B cell (primary cell): ENCODE measurements around the gene ATP6V0A1. TPM values are rescaled to one million over a fixed set of nuclear protein-coding genes. Genes with fewer than 3 reads are reported as not detected.

ENCODE experiments used
- ATAC-seq: fragments of 200-7000 bp; cut with Tn5 transposase; one replicate; pipeline ENCODE4 v1.10.0; 2021; ENCODE audit warnings: low read depth, mild to moderate bottlenecking, moderate number of reproducible peaks, moderate library complexity
- CTCF ChIA-PET: fragments of 350-600 bp; sonication (Branson Sonifier 250); formaldehyde crosslinking; loops from one replicate; lab custom pipeline; 2021; ENCODE audit warnings: antibody characterized with exemption, inconsistent platforms; lab: Charles Lee
- POLR2A ChIA-PET: fragments of 350-600 bp; sonication (Branson Sonifier 250); formaldehyde crosslinking; loops from one replicate; lab custom pipeline; 2021; ENCODE audit warnings: antibody characterized with exemption; lab: Charles Lee
- DNase-seq: peaks from one replicate; pipeline ENCODE4 v3.0.0; 2013
- H2AFZ ChIP-seq: 2 replicates; pipeline ENCODE4 v1.6.1; 2012; ENCODE audit warnings: mild to moderate bottlenecking, low read depth, low read length; ENCODE audit not compliant: insufficient read depth, poor library complexity, severe bottlenecking
- H3K27ac ChIP-seq, 2 donors: 1 replicate in 1 of 2; 2 replicates in 1 of 2; pipeline ENCODE4 v1.5.1; 2012 to 2013; ENCODE audit warnings: low read length in 2 of 2, mild to moderate bottlenecking in 2 of 2, moderate library complexity in 1 of 2
- H3K27me3 ChIP-seq, 4 experiments: fragments of 200-600 bp in 1 of 4; sonication (generic) in 1 of 4; replicated peaks in 1 of 4; 1 replicate in 2 of 4; 2 replicates in 2 of 4; pipeline versions ENCODE4 v1.6.1 to v1.7.0; 2013 to 2016; ENCODE audit warnings: low read length in 3 of 4, mild to moderate bottlenecking in 2 of 4, mixed read lengths in 1 of 4, moderate library complexity in 1 of 4; ENCODE audit not compliant: insufficient read depth in 4 of 4, control insufficient read depth in 3 of 4; ENCODE audit errors: control extremely low read depth in 1 of 4
- H3K36me3 ChIP-seq, 2 experiments: replicated peaks in 1 of 2; 1 replicate in 1 of 2; 2 replicates in 1 of 2; pipeline versions ENCODE4 v1.6.1 to v1.7.1; 2013; ENCODE audit warnings: low read length in 1 of 2; ENCODE audit not compliant: insufficient read depth in 2 of 2, control insufficient read depth in 1 of 2; ENCODE audit errors: control extremely low read depth in 1 of 2, extremely low read depth in 1 of 2
- H3K4me1 ChIP-seq, 2 donors: fragments of 200-600 bp in 1 of 2; sonication (generic) in 1 of 2; 1 replicate in 1 of 2; 2 replicates in 1 of 2; pipeline versions ENCODE4 v1.5.1 to v1.6.1; 2013 to 2017; ENCODE audit warnings: low read length in 2 of 2; ENCODE audit not compliant: control insufficient read depth in 2 of 2, insufficient read depth in 2 of 2
- H3K4me2 ChIP-seq: replicated peaks from 2 replicates; pipeline ENCODE3; 2012; ENCODE audit warnings: mild to moderate bottlenecking, low read depth, low read length; ENCODE audit not compliant: poor library complexity, severe bottlenecking
- H3K4me3 ChIP-seq, 5 experiments: fragments of 200-600 bp in 1 of 5; sonication (generic) in 1 of 5; 1 replicate in 3 of 5; 2 replicates in 2 of 5; pipeline versions ENCODE4 v1.5.1 to v1.7.0; 2011 to 2016; ENCODE audit warnings: low read length in 4 of 5, mild to moderate bottlenecking in 4 of 5, low read depth in 2 of 5, control low read depth in 1 of 5, moderate library complexity in 1 of 5; ENCODE audit not compliant: insufficient read depth in 1 of 5; ENCODE audit errors: control extremely low read depth in 1 of 5, extremely low read depth in 1 of 5
- H3K79me2 ChIP-seq: fragments of 200-600 bp; sonication (generic); one replicate; pipeline ENCODE4 v1.6.0; 2016; ENCODE audit warnings: low read length; ENCODE audit not compliant: control insufficient read depth, insufficient read depth
- H3K9ac ChIP-seq: fragments of 200-600 bp; sonication (generic); 2 replicates; pipeline ENCODE4 v1.6.1; 2017; ENCODE audit warnings: mild to moderate bottlenecking, low read length, moderate library complexity
- H3K9me3 ChIP-seq, 3 donors: one replicate each; pipeline versions ENCODE4 v1.6.1 to v1.7.1; 2013; ENCODE audit warnings: low read length in 2 of 3; ENCODE audit not compliant: control insufficient read depth in 2 of 3, insufficient read depth in 1 of 3; ENCODE audit errors: control extremely low read depth in 1 of 3
- H4K20me1 ChIP-seq: 2 replicates; pipeline ENCODE4 v1.6.0; 2012; ENCODE audit warnings: mild to moderate bottlenecking, low read length; ENCODE audit not compliant: insufficient read depth, control insufficient read depth, poor library complexity, severe bottlenecking
- H3K27ac Mint-ChIP-seq: one replicate; pipeline ENCODE4 v1.8.0; 2021; ENCODE audit warnings: mixed read lengths
- H3K27me3 Mint-ChIP-seq: one replicate; pipeline ENCODE4 v1.8.0; 2021; ENCODE audit warnings: mixed read lengths
- H3K4me1 Mint-ChIP-seq: one replicate; pipeline ENCODE4 v1.8.0; 2021; ENCODE audit warnings: mixed read lengths
- H3K4me3 Mint-ChIP-seq: one replicate; pipeline ENCODE4 v1.8.0; 2021; ENCODE audit warnings: mixed read lengths
- H3K9me3 Mint-ChIP-seq: one replicate; pipeline ENCODE4 v1.8.0; 2022; ENCODE audit warnings: mixed read lengths; ENCODE audit not compliant: insufficient read depth
- EZH2 ChIP-seq: IDR thresholded peaks from 2 replicates; pipeline ENCODE4 v1.6.1; 2012; ENCODE audit warnings: borderline replicate concordance, low read depth, mild to moderate bottlenecking, moderate library complexity, low read length; ENCODE audit not compliant: insufficient read depth, poor library complexity, severe bottlenecking
- WGBS: methylation state at CpG from one replicate; pipeline ENCODE4 v1.1.5; 2013; ENCODE audit warnings: missing lambda C conversion rate; ENCODE audit not compliant: insufficient coverage; 5-methylcytosine and 5-hydroxymethylcytosine counted together
- intact Hi-C: fragments of 100-400 bp; cut with micrococcal nuclease; formaldehyde crosslinking; loops from one replicate; pipeline ENCODE4 v1.10.0; 2022
- polyA plus RNA-seq: library from polyadenylated mRNA; depleted of rRNA; stranded (reverse); fragments of >200 nt; gene quantifications from 2 replicates; pipeline ENCODE4 v1.2.3, GENCODE V29; 2012
- total RNA-seq, 2 donors: library from RNA; stranded (reverse); fragments of 120-200 nt in 1 of 2; gene quantifications; 1 replicate in 1 of 2; 2 replicates in 1 of 2; pipeline versions ENCODE4 v1.2.3 to v1.2.4, GENCODE V29; 2013 to 2022
- TF ChIP-seq, protein P1 (sequence below): fragments of 200-600 bp; IDR thresholded peaks from one replicate; pipeline ENCODE4 v1.8.0; 2022; ENCODE audit warnings: antibody characterized with exemption, mild to moderate bottlenecking

The ATP6V0A1 gene
- total and polyA plus RNA-seq, 2 donors (not counting 1 experiment from before 2014, with no cell fraction given), result 59.1 to 90.9 TPM

DNA sequence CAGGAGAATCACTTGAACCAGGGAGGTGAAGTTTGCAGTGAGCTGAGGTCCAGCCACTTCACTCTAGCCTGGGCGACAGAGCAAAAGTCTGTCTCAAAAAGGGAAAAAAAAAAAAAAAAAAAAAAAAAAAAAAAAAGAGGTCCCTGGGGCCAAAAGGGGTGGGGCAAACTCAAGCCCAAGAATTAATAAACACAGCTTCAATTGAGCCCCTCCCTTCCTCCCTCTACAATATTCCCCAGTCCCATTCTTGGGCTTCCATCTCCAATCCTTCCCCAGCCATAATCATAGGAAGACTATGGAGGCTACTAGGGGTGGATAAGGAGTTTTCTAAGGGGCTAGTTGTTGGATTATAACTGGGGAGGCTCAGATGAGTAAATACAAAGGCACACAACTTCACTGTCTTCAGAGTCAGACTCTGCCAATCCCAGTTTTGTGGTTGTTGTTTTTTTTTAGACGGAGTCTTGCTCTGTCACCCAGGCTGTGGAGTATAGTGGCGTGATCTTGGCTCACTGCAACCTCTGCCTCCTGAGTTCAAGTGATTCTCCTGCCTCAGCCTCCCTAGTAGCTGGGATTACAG is 45.1 kb upstream of the ATP6V0A1 start:
- H3K4me1 Mint-ChIP-seq, result peaks cover 18% of the 10 kb centered on the region
- Histone ChIP-seq H3K27me3 (peaks cover 0 to 5% (median 0%) of the 10 kb centered on the region in 4 experiments), H3K9me3 (no peaks in the 10 kb centered on the region), H3K27ac (no peak overlapping the region), H3K79me2 (no peaks in the 10 kb centered on the region), H3K9ac (no peak overlapping the region), H4K20me1 (no peaks in the 10 kb centered on the region), H3K4me2 (no peak overlapping the region), H3K4me1 (peaks cover 18 to 29% of the 10 kb centered on the region in 2 donors), H3K36me3 (no peaks in the 10 kb centered on the region), H3K4me3 (no peak overlapping the region), H2AFZ (no peak overlapping the region)
- ChIA-PET CTCF (interaction anchor here (0.6 to 1.8 kb wide), 3 partner anchors 11 to 190 kb away, joined by 3 to 9 read pairs (median 3); no protein-coding TSS in a partner anchor), POLR2A (no interaction called here)
- H3K27me3 Mint-ChIP-seq, result peaks cover 5% of the 10 kb centered on the region
- WGBS, result 87% methylated on average over 2 of the region's 3 CpGs
- TF ChIP-seq, protein P1, sequence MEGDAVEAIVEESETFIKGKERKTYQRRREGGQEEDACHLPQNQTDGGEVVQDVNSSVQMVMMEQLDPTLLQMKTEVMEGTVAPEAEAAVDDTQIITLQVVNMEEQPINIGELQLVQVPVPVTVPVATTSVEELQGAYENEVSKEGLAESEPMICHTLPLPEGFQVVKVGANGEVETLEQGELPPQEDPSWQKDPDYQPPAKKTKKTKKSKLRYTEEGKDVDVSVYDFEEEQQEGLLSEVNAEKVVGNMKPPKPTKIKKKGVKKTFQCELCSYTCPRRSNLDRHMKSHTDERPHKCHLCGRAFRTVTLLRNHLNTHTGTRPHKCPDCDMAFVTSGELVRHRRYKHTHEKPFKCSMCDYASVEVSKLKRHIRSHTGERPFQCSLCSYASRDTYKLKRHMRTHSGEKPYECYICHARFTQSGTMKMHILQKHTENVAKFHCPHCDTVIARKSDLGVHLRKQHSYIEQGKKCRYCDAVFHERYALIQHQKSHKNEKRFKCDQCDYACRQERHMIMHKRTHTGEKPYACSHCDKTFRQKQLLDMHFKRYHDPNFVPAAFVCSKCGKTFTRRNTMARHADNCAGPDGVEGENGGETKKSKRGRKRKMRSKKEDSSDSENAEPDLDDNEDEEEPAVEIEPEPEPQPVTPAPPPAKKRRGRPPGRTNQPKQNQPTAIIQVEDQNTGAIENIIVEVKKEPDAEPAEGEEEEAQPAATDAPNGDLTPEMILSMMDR, result no peak
- TF ChIP-seq EZH2, result no peak
- no peak overlapping the region for H3K27ac Mint-ChIP-seq
- H3K9me3 Mint-ChIP-seq, result no peaks in the 10 kb centered on the region
- intact Hi-C loops, result no loop called here
- ATAC-seq (no peak), DNase-seq (no peak)
- no peak overlapping the region for H3K4me3 Mint-ChIP-seq

DNA sequence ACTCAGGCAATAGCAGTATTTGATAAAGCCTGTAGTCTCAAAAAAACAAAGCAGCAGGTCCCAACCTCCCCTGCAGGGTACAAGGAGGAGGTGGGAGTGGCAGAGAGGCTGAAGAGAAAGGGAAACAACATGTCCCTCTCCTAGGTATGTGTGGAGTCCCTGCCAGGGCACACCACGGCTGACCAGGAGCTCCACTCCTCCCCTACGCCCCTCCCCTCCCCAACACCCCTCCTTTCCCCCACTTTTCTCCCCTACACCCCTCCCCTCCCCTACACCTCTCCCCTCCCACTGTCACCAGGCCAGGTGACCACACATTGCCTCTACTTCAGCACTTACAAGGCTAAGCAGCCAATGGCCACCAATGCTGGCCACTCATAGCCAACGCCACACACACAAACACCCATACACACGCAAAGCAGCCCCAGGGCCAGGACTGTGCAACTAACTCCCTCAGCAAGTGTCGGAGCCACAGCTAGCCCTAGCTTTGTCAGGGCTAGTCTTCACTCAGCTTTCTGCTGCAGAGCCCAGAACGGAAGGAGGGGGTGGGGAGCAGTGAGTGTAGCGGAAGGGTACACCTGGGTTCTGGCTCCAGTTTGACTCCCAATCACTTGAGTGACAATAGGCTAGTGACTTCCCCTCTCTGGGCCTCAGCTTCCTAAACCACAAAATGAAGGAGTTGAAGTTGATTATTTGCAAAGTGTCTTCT is 43.8 kb upstream of the ATP6V0A1 start:
- no peak overlapping the region for H3K9ac ChIP-seq
- peaks cover 18 to 29% of the 10 kb centered on the region in 2 donors for H3K4me1 ChIP-seq
- peak overlapping the region; percentile 73 for H3K4me3 Mint-ChIP-seq
- POLR2A ChIA-PET, result interaction anchor here (0.6 kb wide), 2 partner anchors 22 to 44 kb away, joined by 3 to 4 read pairs; partner anchors contain the start of gene ATP6V0A1
- 9% methylated on average over 4 of the region's 7 CpGs for WGBS
- peak; percentile 67 for ATAC-seq
- peaks cover 8% of the 10 kb centered on the region for H3K27me3 Mint-ChIP-seq
- no peaks in the 10 kb centered on the region for H3K79me2 ChIP-seq
- no peaks in the 10 kb centered on the region for H3K9me3 ChIP-seq
- intact Hi-C loops, result no loop called here
- peak overlapping the region; percentile 47 for H3K27ac Mint-ChIP-seq
- peak overlapping the region; percentile 76 for H3K4me2 ChIP-seq
- no peak overlapping the region for H3K27ac ChIP-seq
- DNase-seq, result peak; percentile 55
- no peaks in the 10 kb centered on the region for H3K9me3 Mint-ChIP-seq
- no peak for TF ChIP-seq EZH2
- TF ChIP-seq, protein P1, result no peak
- no peaks in the 10 kb centered on the region for H3K36me3 ChIP-seq
- H3K27me3 ChIP-seq, result peaks cover 0 to 4% (median 0%) of the 10 kb centered on the region in 4 experiments
- peak overlapping the region in 3 of 5 experiments; percentile 15 to 32 (median 24) for H3K4me3 ChIP-seq
- H4K20me1 ChIP-seq, result no peaks in the 10 kb centered on the region
- CTCF ChIA-PET, result interaction anchor here (0.6 to 1.8 kb wide), 6 partner anchors 9 to 106 kb away, joined by 3 to 9 read pairs (median 6); no protein-coding TSS in a partner anchor
- peaks cover 18% of the 10 kb centered on the region for H3K4me1 Mint-ChIP-seq
- peak overlapping the region; percentile 72 for H2AFZ ChIP-seq
